GM21528 (cell line): ENCODE results near the gene STEAP2.

Experiments used
- ATAC-seq: cut with Tn5 transposase; IDR thresholded peaks from one replicate; pipeline ENCODE4 v1.9.1; 2021; ENCODE audit warnings: mild to moderate bottlenecking, moderate library complexity; ENCODE audit not compliant: unreplicated experiment, low FRiP score

The STEAP2 gene

DNA sequence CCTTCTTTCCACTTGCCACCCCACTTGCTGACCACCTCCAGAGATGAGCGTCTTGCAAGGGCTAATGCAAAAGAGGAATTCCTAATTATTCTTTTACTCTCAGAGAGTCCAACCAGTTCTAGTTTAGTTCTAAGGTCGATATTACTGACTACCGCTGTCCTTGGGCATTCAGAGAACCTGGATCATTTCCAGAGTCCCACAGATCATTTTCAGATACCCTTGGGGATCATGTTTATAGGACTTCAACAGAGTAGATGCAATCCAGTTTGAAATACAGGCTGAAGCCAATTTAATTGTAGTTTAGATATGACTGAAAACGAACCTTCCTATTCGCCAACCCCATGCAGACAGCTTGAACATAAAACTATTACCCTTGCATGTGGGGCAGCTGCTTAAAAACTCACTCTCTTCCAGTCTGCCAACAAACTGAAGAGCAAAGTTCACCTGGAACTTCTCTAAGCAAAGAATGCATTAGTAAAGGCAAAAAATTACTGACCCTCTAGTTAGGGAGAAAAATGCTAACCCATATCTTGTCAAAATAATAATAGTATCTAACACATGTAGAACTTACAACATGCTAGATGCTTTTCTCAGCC is 55.8 kb downstream of the STEAP2 start:
- ATAC-seq, result no peak

DNA sequence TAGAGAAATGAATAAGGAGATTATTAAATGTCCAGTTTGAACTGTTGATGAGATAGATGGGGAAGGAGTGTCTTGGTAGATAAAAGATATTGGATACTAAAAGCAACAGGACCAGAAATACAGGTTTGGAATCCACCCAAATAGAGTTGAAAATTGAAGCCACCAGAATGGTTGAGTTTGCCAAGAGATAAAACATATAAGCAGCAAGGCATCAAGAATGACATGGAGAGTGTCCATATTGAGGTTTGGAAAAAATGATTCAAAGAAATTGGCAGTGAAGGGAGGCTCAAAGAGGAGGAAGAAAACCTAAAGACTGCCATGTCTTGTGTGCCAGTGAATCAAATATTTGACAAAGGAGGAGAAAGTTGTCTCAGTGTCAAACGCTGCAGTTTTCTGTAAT is 57.6 kb downstream of the STEAP2 start:
- ATAC-seq, result no peak

DNA sequence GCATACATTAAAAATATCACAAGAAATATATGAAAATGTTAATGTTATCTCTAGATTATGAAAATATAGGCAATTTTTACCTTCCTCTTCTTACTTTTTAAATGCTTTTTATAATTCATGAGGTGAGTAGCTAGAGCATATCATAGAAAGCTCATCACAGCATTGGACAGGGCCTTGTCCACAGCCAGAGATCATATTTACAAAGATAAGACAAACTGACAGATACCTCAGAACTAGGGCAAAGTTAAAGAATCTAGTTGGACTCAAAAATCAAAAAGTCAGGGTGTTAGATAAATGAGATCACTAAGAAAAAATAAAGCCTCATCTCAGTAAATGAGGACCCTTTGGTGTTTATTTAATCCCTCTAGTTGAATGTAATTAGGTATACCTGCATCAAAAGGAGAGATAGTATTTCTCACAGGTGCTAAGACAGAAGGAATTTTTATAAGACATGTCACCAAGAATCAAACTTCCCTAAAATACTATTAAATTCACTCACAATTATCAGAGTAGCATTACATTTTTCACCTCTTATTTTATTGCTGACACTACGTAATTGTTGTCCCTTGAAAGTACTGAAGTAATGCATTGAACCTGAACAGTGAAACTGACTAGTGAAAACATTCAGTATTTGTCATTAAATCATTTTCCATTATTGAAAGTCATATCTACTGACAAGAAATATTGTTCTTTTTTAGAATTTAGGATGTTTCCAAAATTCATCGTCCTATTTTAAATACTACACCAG is 59.1 kb downstream of the STEAP2 start:
- no peak for ATAC-seq

DNA sequence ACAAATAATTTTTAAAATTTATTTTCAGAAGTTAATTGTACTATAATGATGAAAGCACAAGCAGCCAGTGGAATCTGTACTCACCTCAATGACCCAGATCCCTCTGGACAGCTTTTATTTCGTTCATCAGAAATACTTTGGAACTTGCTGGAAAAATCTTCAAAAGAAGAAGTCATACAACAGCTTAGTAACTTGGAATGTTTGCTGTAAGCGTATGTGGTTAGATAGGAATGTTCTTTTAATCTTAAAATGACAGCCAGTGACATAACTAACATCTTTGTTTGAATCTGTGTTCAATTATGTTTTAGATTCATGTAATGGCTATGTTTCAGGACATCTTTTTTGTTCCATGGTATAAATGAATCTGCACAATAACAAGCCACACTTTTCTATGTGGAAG is 60.2 kb downstream of the STEAP2 start:
- ATAC-seq, result no peak

DNA sequence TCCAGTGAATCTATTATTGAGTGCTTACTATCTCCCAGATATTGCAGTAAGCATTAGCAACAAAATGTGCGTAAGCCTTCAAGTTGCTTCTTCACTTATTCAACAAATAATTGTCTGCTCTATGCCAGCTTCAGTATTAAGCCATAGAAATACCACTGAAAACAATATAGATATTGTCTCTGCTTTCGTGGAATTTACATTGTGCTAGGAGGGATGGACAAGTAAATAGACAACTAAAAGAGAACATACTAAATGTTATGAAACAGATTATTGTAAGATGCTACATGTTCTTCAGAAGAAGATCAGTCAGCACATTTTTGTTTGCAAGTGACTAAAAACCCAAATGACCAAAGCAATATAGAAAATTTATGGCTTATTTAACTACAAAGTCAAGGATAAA is 60.7 kb downstream of the STEAP2 start:
- ATAC-seq, result no peak

DNA sequence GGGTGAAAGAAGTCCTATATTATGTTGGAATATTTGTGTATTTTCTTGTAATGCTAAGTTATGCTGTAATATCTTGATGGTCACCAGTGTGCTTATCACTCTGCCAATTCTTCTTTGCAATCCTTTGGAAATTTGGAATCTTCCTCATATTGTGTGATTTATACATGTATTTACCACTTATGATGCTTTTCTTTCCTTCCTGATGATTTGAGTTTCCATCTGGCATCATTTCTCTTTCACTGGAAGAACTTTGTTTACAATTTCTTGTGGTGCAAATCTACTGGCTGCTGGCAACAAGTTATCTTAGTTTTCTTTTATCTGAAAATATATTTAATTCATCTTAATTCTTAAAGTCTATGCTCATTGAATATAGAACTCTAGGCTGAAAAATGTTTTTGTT is 62.6 kb downstream of the STEAP2 start:
- ATAC-seq, result no peak

DNA sequence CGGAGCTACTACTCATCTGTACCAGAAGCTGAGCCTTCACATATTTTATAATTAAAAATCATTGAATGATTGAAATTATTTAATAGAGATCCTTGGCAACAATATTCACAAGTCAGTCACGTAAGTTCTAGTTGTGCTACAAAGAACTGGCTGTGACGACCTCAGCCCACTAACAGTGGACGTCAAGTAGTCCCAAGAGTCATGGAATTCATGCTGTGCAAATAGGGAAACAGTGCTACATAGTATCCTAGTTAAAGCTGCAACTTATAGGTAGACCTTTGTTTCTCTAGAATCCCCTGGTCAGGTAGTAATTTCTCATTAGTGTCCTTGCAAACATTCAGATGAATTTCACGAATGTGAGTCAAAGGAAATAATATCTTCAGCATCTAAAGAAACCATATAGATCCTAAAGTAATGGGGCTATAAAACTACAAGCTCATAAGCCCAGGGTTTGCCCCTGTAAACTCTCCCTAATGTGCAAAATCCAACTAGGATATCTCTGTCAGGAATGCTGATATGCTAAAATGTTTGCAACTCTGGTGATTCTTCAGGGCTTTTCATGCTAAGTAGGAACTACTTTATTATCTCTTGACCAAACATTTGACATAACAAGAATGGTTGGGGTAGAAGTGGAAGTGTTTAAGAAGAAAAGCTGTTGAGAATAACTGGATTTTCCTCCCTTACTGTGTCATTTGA is 64.6 kb downstream of the STEAP2 start:
- ATAC-seq, result no peak
